Measurements from ENCODE around the gene DLG2.
A peak's percentile ranks its signal among the peaks of the same experiment; 100 is the strongest.

Gene DLG2

GRCh38 chr11:84468235-84468634 is 1158.9 kb downstream of the DLG2 start:
- Mint-ChIP-seq H3K9me3 (no peaks in the 10 kb centered on the region), H3K4me3 (no peak overlapping the region), H3K27me3 (ENCODE audit: low read depth, poor library complexity) (no peaks in the 10 kb centered on the region), H3K4me1 (peaks cover 14% of the 10 kb centered on the region), H3K36me3 (ENCODE audit: low read depth) (no peaks in the 10 kb centered on the region), H3K27ac (no peak overlapping the region)
- DNase-seq: peak; percentile 2
- TF ChIP-seq CTCF (IDR thresholded peaks at IDR 0.05): no peak

GRCh38 chr11:84465040-84465439 is 1162.1 kb downstream of the DLG2 start:
- Mint-ChIP-seq H3K9me3 (no peaks in the 10 kb centered on the region), H3K4me3 (no peak overlapping the region), H3K27ac (no peak overlapping the region), H3K27me3 (ENCODE audit: low read depth, poor library complexity) (no peaks in the 10 kb centered on the region), H3K36me3 (ENCODE audit: low read depth) (no peaks in the 10 kb centered on the region), H3K4me1 (peaks cover 7% of the 10 kb centered on the region)
- TF ChIP-seq CTCF (IDR thresholded peaks at IDR 0.05): no peak
- no peak for DNase-seq

- no peak for TF ChIP-seq CTCF (IDR thresholded peaks at IDR 0.05)
- Mint-ChIP-seq H3K36me3 (ENCODE audit: low read depth) (no peaks in the 10 kb centered on the region), H3K9me3 (no peaks in the 10 kb centered on the region), H3K4me1 (no peaks in the 10 kb centered on the region), H3K27ac (no peak overlapping the region), H3K4me3 (no peak overlapping the region), H3K27me3 (ENCODE audit: low read depth, poor library complexity) (peaks cover 5% of the 10 kb centered on the region)
- no peak for DNase-seq
Measured at GRCh38 chr11:84455691-84456090, 1171.5 kb downstream of the DLG2 start.

- no peak for TF ChIP-seq CTCF (IDR thresholded peaks at IDR 0.05)
- no peaks in the 10 kb centered on the region for H3K9me3 Mint-ChIP-seq
- no peaks in the 10 kb centered on the region for H3K36me3 Mint-ChIP-seq (ENCODE audit: low read depth)
- H3K4me3 Mint-ChIP-seq: no peak overlapping the region
- no peak for DNase-seq
- H3K27ac Mint-ChIP-seq: no peak overlapping the region
- peaks cover 12% of the 10 kb centered on the region for H3K27me3 Mint-ChIP-seq (ENCODE audit: low read depth, poor library complexity)
- no peaks in the 10 kb centered on the region for H3K4me1 Mint-ChIP-seq
Measured at GRCh38 chr11:84452211-84452610, 1174.9 kb downstream of the DLG2 start.

- Mint-ChIP-seq H3K27me3 (ENCODE audit: low read depth, poor library complexity) (peaks cover 14% of the 10 kb centered on the region), H3K4me3 (no peak overlapping the region), H3K36me3 (ENCODE audit: low read depth) (no peaks in the 10 kb centered on the region), H3K27ac (no peak overlapping the region), H3K9me3 (peaks cover 4% of the 10 kb centered on the region), H3K4me1 (peaks cover 9% of the 10 kb centered on the region)
- DNase-seq: no peak
- TF ChIP-seq CTCF (IDR thresholded peaks at IDR 0.05): no peak
Measured at GRCh38 chr11:84438565-84438964, 1188.6 kb downstream of the DLG2 start.

- peak overlapping the region; percentile 81 for H3K4me3 Mint-ChIP-seq
- peak; percentile 52 for DNase-seq
- peaks cover 4% of the 10 kb centered on the region for H3K9me3 Mint-ChIP-seq
- H3K27me3 Mint-ChIP-seq (ENCODE audit: low read depth, poor library complexity): peaks cover 14% of the 10 kb centered on the region
- no peaks in the 10 kb centered on the region for H3K36me3 Mint-ChIP-seq (ENCODE audit: low read depth)
- no peak overlapping the region for H3K27ac Mint-ChIP-seq
- H3K4me1 Mint-ChIP-seq: peaks cover 9% of the 10 kb centered on the region
- TF ChIP-seq CTCF (IDR thresholded peaks at IDR 0.05): no peak
Measured at GRCh38 chr11:84437071-84437980, 1189.8 kb downstream of the DLG2 start.

Data from nephron progenitor cell (in vitro differentiated cells).